Choroid plexus epithelial cell (primary cell): ENCODE measurements around the gene GPX6.
"Not testable (repeated sequence)": the region's sequence is repeated elsewhere in the genome, so short reads cannot be mapped to it uniquely, and the experiment has no call there.

Experiments used
- DNase-seq: peaks from one replicate; pipeline ENCODE4 v3.0.0-alpha.2; 2010; ENCODE audit warnings: low read depth
- H3K4me3 ChIP-seq: 2 replicates; pipeline ENCODE4 v1.5.1; 2011; ENCODE audit warnings: low read depth, mild to moderate bottlenecking, control low read depth, low read length, moderate library complexity
- CTCF ChIP-seq: conservative IDR thresholded peaks from 2 replicates; pipeline ENCODE4 v1.5.1; 2011; ENCODE audit warnings: low read depth, mild to moderate bottlenecking, control low read depth, inconsistent platforms, low read length, moderate library complexity

The GPX6 gene

GRCh38 chr6:28551891-28552666 lies 36.5 kb upstream of the GPX6 start:
- H3K4me3 ChIP-seq = no peak overlapping the region
- no peak for TF ChIP-seq CTCF
- DNase-seq = no peak

DNA sequence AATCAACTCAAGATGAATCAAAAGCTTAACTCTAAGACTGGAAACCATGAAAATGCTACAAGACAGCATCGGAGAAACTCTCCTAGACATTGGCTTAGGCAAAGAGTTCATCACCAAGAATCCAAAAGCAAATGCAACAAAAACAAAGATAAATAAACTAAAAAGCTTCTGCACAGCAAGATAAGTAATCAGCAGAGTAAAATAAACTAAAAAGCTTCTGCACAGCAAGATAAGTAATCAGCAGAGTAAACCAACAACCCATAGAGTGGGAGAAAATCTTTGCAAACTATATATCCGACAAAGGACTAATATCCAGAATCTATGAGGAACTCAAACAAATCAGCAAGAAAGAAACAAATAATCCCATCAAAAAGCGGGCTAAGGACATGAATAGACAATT lies 31.4 kb upstream of the GPX6 start:
- not testable (repeated sequence) for H3K4me3 ChIP-seq, DNase-seq

GRCh38 chr6:28545955-28546354 lies 30.4 kb upstream of the GPX6 start:
- H3K4me3 ChIP-seq = no peak overlapping the region
- TF ChIP-seq CTCF = no peak
- DNase-seq = no peak

DNA sequence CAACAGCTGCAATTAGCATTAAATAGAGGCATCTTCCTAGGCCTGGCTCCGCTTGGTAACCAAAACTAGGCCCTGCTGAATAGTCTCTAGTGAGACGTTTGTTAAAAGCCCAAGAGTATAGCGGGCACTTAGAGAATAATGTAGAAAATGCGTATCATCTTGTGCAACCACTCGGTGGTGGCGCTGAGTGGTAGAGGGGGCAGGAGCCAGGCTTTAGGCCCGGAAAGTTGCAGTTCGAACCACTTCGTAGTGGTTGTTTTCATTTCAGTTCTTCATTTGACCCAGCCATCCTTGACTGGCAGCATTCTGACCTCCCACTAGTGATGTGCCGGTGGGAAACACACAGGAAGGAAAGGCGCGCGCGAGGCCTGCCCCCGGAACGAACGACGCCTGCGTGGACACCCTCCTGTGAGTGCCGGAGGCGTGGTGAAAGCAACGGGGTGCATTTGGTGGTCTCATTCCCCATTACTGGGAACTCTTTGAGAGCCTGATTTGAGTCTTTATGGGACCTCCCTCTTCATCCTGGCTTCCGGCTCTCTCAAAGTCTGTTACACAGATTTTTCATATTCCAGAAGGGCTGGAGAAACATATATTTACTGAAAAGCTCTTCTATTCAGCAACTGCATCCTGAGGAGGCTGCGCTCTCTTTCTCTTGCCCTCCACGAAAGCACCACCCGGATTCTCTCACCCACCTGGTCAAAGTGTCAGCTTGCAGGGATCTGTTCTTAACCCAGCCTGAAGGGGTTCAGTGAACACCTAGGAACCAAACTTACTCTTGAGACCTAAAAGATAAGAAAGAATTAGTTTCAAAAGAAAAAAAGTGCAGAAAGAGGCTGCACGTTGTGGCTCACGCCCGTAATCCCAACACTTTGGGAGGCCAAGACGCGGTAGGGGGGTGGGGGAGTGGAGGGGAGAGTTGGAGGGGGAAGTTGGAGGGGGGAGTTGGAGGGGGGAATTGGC lies 28.3 kb upstream of the GPX6 start:
- H3K4me3 ChIP-seq = peak overlapping the region; percentile 59
- peak; percentile 33 for DNase-seq
- TF ChIP-seq CTCF = no peak

- peak; percentile 62 for TF ChIP-seq CTCF
- peak; percentile 85 for DNase-seq
- H3K4me3 ChIP-seq = no peak overlapping the region
Measured at GRCh38 chr6:28542440-28543296, 27.1 kb upstream of the GPX6 start.

DNA sequence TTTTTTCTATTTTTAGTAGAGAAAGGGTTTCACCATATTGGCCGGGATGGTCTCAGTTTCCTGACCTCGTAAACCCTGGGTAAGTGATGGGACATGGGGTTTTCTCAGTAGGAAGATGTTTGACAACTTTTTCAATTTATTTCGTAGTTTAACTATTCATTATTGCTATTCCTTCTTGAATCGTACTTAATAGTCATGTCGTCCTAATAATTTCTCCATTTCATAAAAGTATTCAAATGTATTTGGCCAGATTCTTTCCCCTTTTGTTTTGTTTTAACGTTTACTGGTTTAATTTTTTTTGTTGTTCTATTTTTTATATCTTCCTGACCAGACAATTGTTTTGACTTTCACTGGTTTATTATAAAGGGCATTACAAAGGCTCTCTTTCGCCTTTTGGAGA lies 26.4 kb upstream of the GPX6 start:
- H3K4me3 ChIP-seq = no peak overlapping the region
- no peak for TF ChIP-seq CTCF
- no peak for DNase-seq
